SK-N-SH (cell line): ENCODE results near the gene ARHGAP42. TPM values are rescaled to one million over a fixed set of nuclear protein-coding genes. Genes with fewer than 3 reads are reported as not detected.

Source experiments
- CTCF ChIA-PET: fragments of 300-600, 350-600 bp; formaldehyde crosslinking; extraction: SDS; loops from one replicate; lab custom pipeline; 2021; lab: Yijun Ruan, JAX
- POLR2A ChIA-PET: fragments of 350-600 bp; sonication (Branson Sonifier 250); formaldehyde crosslinking; extraction: SDS; loops from one replicate; lab custom pipeline; 2020; ENCODE audit warnings: antibody characterized with exemption, inconsistent platforms; lab: Yijun Ruan, JAX
- DNase-seq: peaks from one replicate; pipeline ENCODE4 v3.0.0; 2012
- H2AFZ ChIP-seq: fragments of 200-600 bp; sonication (generic); 2 replicates; pipeline ENCODE4 v1.8.1; 2016; ENCODE audit warnings: antibody characterized with exemption, mild to moderate bottlenecking, low read depth
- H3F3A ChIP-seq: fragments of 200-600 bp; sonication (generic); replicated peaks from 2 replicates; pipeline ENCODE3; 2016; ENCODE audit warnings: antibody characterized with exemption, mild to moderate bottlenecking; ENCODE audit not compliant: insufficient read depth
- H3K27ac ChIP-seq, 2 experiments: fragments of 200-500 bp in 1 of 2; fragments of 200-600 bp in 1 of 2; sonication (Bioruptor generic) in 1 of 2; sonication (generic), shearing (Covaris generic) in 1 of 2; 2 replicates each; pipeline versions ENCODE4 v1.5.1 to v1.6.1; 2014 to 2016; ENCODE audit warnings: low read depth in 2 of 2, inconsistent platforms in 1 of 2, low read length in 1 of 2, mild to moderate bottlenecking in 1 of 2, mixed read lengths in 1 of 2
- H3K27me3 ChIP-seq: fragments of 200-600 bp; sonication (generic), shearing (Covaris generic); 2 replicates; pipeline ENCODE4 v1.6.1; 2016; ENCODE audit warnings: mixed run types; ENCODE audit not compliant: insufficient read depth
- H3K36me3 ChIP-seq, 2 experiments: fragments of 200-500 bp in 1 of 2; fragments of 200-600 bp in 1 of 2; sonication (Bioruptor generic) in 1 of 2; sonication (generic) in 1 of 2; replicated peaks in 1 of 2; 2 replicates each; pipeline versions ENCODE3 to v1.5.1; 2014 to 2016; ENCODE audit warnings: low read length in 1 of 2, mild to moderate bottlenecking in 1 of 2; ENCODE audit not compliant: insufficient read depth in 2 of 2, control insufficient read depth in 1 of 2
- H3K4me1 ChIP-seq, 2 experiments: fragments of 200-500 bp in 1 of 2; fragments of 200-600 bp in 1 of 2; sonication (Bioruptor generic) in 1 of 2; sonication (generic), shearing (Covaris generic) in 1 of 2; 2 replicates each; pipeline versions ENCODE4 v1.5.1 to v1.6.1; 2014 to 2016; ENCODE audit warnings: low read depth in 1 of 2, low read length in 1 of 2, mixed run types in 1 of 2; ENCODE audit not compliant: insufficient read depth in 2 of 2, control insufficient read depth in 1 of 2
- H3K4me2 ChIP-seq: fragments of 200-600 bp; sonication (generic), shearing (Covaris generic); 2 replicates; pipeline ENCODE4 v1.6.1; 2017; ENCODE audit warnings: mixed run types
- H3K4me3 ChIP-seq, 2 experiments: fragments of 200-500 bp in 1 of 2; fragments of 200-600 bp in 1 of 2; sonication (Bioruptor generic) in 1 of 2; sonication (generic), shearing (Covaris generic) in 1 of 2; 2 replicates each; pipeline versions ENCODE4 v1.5.1 to v1.8.1; 2014 to 2016; ENCODE audit warnings: low read depth in 2 of 2, inconsistent platforms in 1 of 2, low read length in 1 of 2, mild to moderate bottlenecking in 1 of 2, mixed read lengths in 1 of 2, moderate library complexity in 1 of 2
- H3K79me2 ChIP-seq: fragments of 200-600 bp; sonication (generic); 2 replicates; pipeline ENCODE4 v1.8.1; 2017; ENCODE audit warnings: mild to moderate bottlenecking; ENCODE audit not compliant: insufficient read depth
- H3K9ac ChIP-seq: fragments of 200-600 bp; sonication (generic); 2 replicates; pipeline ENCODE4 v1.6.1; 2017; ENCODE audit warnings: mixed run types
- H3K9me2 ChIP-seq: fragments of 200-600 bp; sonication (generic); 2 replicates; pipeline ENCODE4 v1.6.1; 2017; ENCODE audit warnings: mixed run types
- H3K9me3 ChIP-seq: fragments of 200-600 bp; sonication (generic); 2 replicates; pipeline ENCODE4 v1.6.1; 2017; ENCODE audit warnings: mixed run types, mild to moderate bottlenecking, moderate library complexity
- H4K20me1 ChIP-seq: fragments of 200-600 bp; sonication (generic); 2 replicates; pipeline ENCODE4 v1.6.1; 2017; ENCODE audit warnings: mild to moderate bottlenecking, mixed run types; ENCODE audit not compliant: insufficient read depth
- EP300 ChIP-seq, 2 experiments: IDR thresholded peaks; 2 replicates each; pipeline versions ENCODE4 v1.4.0 to v1.6.1; 2012; ENCODE audit warnings: borderline replicate concordance in 1 of 2, low read depth in 1 of 2, low read length in 1 of 2
- EZH2phosphoT487 ChIP-seq: fragments of 200-600 bp; sonication (generic); IDR thresholded peaks from 2 replicates; pipeline ENCODE4 v1.6.1; 2017; ENCODE audit warnings: low read depth, mixed run types, mild to moderate bottlenecking, antibody characterized with exemption, moderate library complexity, borderline replicate concordance
- FOSL2 ChIP-seq: IDR thresholded peaks from 2 replicates; pipeline ENCODE4 v1.4.0; 2012; ENCODE audit warnings: low read depth, mild to moderate bottlenecking, moderate library complexity, borderline replicate concordance
- FOXJ3 ChIP-seq: sonication (generic); formaldehyde crosslinking; IDR thresholded peaks from 2 replicates; pipeline ENCODE4 v1.5.1; 2020; ENCODE audit warnings: mild to moderate bottlenecking, missing genetic modification reagents
- GATA2 ChIP-seq: sonication (generic); formaldehyde crosslinking; IDR thresholded peaks from 2 replicates; pipeline ENCODE4 v1.5.0; 2020; ENCODE audit warnings: mild to moderate bottlenecking, missing genetic modification reagents
- RAD21 ChIP-seq: IDR thresholded peaks from 2 replicates; pipeline ENCODE4 v1.6.1; 2012; ENCODE audit warnings: mild to moderate bottlenecking, low read length
- RXRA ChIP-seq: IDR thresholded peaks from 2 replicates; pipeline ENCODE4 v1.4.0; 2012; ENCODE audit warnings: low read depth, mild to moderate bottlenecking, borderline replicate concordance
- SMC3 ChIP-seq: IDR thresholded peaks from 2 replicates; pipeline ENCODE4 v1.6.1; 2012; ENCODE audit warnings: low read depth, low read length, improper control_type of control experiment
- WGBS: methylation state at CpG from one replicate; pipeline ENCODE4 v1.1.6; 2017; ENCODE audit warnings: low lambda C conversion rate; 5-methylcytosine and 5-hydroxymethylcytosine counted together
- polyA plus RNA-seq, 3 experiments: library from polyadenylated mRNA; depleted of rRNA; stranded (reverse); fragments of >200 nt; gene quantifications; 2 replicates each; pipeline ENCODE4 v1.2.3, GENCODE V29; 2012
- TF ChIP-seq, protein P1 (sequence below): fragments of 200-600 bp; sonication (generic); IDR thresholded peaks from 2 replicates; pipeline ENCODE4 v1.6.1; 2017; ENCODE audit warnings: antibody characterized with exemption, mild to moderate bottlenecking, moderate library complexity
- TF ChIP-seq, protein P2 (sequence below): IDR thresholded peaks from 2 replicates; pipeline ENCODE4 v1.4.0; 2012; ENCODE audit warnings: low read depth, borderline replicate concordance

Gene ARHGAP42
- polyA plus RNA-seq, 1 of the 3 experiments (the other 2 are of a cell fraction) = 0.02 TPM

- TF ChIP-seq, protein P1, sequence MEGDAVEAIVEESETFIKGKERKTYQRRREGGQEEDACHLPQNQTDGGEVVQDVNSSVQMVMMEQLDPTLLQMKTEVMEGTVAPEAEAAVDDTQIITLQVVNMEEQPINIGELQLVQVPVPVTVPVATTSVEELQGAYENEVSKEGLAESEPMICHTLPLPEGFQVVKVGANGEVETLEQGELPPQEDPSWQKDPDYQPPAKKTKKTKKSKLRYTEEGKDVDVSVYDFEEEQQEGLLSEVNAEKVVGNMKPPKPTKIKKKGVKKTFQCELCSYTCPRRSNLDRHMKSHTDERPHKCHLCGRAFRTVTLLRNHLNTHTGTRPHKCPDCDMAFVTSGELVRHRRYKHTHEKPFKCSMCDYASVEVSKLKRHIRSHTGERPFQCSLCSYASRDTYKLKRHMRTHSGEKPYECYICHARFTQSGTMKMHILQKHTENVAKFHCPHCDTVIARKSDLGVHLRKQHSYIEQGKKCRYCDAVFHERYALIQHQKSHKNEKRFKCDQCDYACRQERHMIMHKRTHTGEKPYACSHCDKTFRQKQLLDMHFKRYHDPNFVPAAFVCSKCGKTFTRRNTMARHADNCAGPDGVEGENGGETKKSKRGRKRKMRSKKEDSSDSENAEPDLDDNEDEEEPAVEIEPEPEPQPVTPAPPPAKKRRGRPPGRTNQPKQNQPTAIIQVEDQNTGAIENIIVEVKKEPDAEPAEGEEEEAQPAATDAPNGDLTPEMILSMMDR = peak; percentile 79
Observed at GRCh38 chr11:100930185-100930778, 243.2 kb downstream of the ARHGAP42 start (continued).

- H3K4me2 ChIP-seq = no peak overlapping the region
- no peaks in the 10 kb centered on the region for H3K4me1 ChIP-seq
- no peak overlapping the region for H3K9ac ChIP-seq
- TF ChIP-seq FOSL2 = no peak
- TF ChIP-seq RXRA = no peak
- TF ChIP-seq FOXJ3 (CRISPR knock-in tag) = no peak
- no peak for TF ChIP-seq EZH2phosphoT487
- no peak for TF ChIP-seq EP300 (IDR thresholded peaks at IDR 0.05; ENCODE audit: borderline replicate concordance in 1 of 2, low read depth in 1 of 2, low read length in 1 of 2)
- TF ChIP-seq, protein P2, sequence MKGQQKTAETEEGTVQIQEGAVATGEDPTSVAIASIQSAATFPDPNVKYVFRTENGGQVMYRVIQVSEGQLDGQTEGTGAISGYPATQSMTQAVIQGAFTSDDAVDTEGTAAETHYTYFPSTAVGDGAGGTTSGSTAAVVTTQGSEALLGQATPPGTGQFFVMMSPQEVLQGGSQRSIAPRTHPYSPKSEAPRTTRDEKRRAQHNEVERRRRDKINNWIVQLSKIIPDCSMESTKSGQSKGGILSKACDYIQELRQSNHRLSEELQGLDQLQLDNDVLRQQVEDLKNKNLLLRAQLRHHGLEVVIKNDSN = no peak
- peak; percentile 51 for TF ChIP-seq RAD21
- no peak for TF ChIP-seq GATA2 (CRISPR knock-in tag)
- peak; percentile 32; the same call in 1 of the 2 replicates for TF ChIP-seq SMC3
- TF ChIP-seq, protein P1 = peak; percentile 65
- peaks cover 25% of the 10 kb centered on the region; the same call in 1 of the 2 replicates for H3K27me3 ChIP-seq
- H3K79me2 ChIP-seq = no peaks in the 10 kb centered on the region
- H3K9me2 ChIP-seq = no peaks in the 10 kb centered on the region
- no peaks in the 10 kb centered on the region for H4K20me1 ChIP-seq
- ChIA-PET POLR2A (no interaction called here), CTCF (interaction anchor here (1.1 kb wide), 1 partner anchor 356 kb away, joined by 4 read pairs; no protein-coding TSS in a partner anchor)
- H3K4me3 ChIP-seq = no peak overlapping the region
- H3F3A ChIP-seq = no peaks in the 10 kb centered on the region
- H2AFZ ChIP-seq = no peak overlapping the region
- no peak overlapping the region for H3K27ac ChIP-seq
- H3K36me3 ChIP-seq = no peaks in the 10 kb centered on the region
- WGBS = 0% methylated on average over 3 of the region's 3 CpGs
- peak; percentile 1 for DNase-seq
- no peaks in the 10 kb centered on the region for H3K9me3 ChIP-seq
Observed at GRCh38 chr11:100932474-100933100, 245.5 kb downstream of the ARHGAP42 start.
